Heart left ventricle (tissue), 16 donors: ENCODE results near the gene CD244. TPM values are rescaled to one million over a fixed set of nuclear protein-coding genes. Genes with fewer than 3 reads are reported as not detected.

Experiments
- ATAC-seq, 4 donors: fragments of 200-7000 bp; cut with Tn5 transposase; one replicate each; pipeline ENCODE4 v1.9.1; 2020 to 2022; ENCODE audit warnings: moderate library complexity in 4 of 4, mild to moderate bottlenecking in 3 of 4, moderate number of reproducible peaks in 1 of 4
- DNase-seq, 5 donors: peaks; one replicate each; pipeline ENCODE4 v3.0.0-alpha.2; 2020
- H3K27ac ChIP-seq, 12 donors: fragments of 200-600 bp; sonication (generic) in 4 of 12; one replicate each; pipeline versions ENCODE4 v1.5.0 to v1.8.0; 2016 to 2022; ENCODE audit warnings: mild to moderate bottlenecking in 2 of 12
- H3K27me3 ChIP-seq, 9 donors: fragments of 200-600 bp; sonication (generic) in 2 of 9; one replicate each; pipeline versions ENCODE4 v1.5.1 to v1.8.0; 2016 to 2022; ENCODE audit warnings: mild to moderate bottlenecking in 3 of 9
- H3K36me3 ChIP-seq, 9 donors: fragments of 200-600 bp; sonication (generic) in 2 of 9; one replicate each; pipeline versions ENCODE4 v1.5.0 to v1.8.0; 2018 to 2022; ENCODE audit warnings: mild to moderate bottlenecking in 2 of 9
- H3K4me1 ChIP-seq, 12 donors: fragments of 200-600 bp; sonication (generic) in 4 of 12; one replicate each; pipeline versions ENCODE4 v1.5.0 to v1.8.0; 2016 to 2022; ENCODE audit warnings: mild to moderate bottlenecking in 3 of 12
- H3K4me3 ChIP-seq, 12 donors: fragments of 200-600 bp; sonication (generic) in 4 of 12; one replicate each; pipeline versions ENCODE4 v1.5.0 to v1.8.0; 2017 to 2022; ENCODE audit warnings: mild to moderate bottlenecking in 9 of 12, moderate library complexity in 4 of 12
- H3K9me3 ChIP-seq, 12 donors: fragments of 200-600 bp; sonication (generic) in 4 of 12; one replicate each; pipeline versions ENCODE4 v1.5.0 to v1.8.0; 2016 to 2022; ENCODE audit warnings: mild to moderate bottlenecking in 1 of 12
- POLR2A ChIP-seq, 2 donors: fragments of 450-650 bp; IDR thresholded peaks; one replicate each; pipeline ENCODE4 v1.6.1; 2017; ENCODE audit warnings: antibody characterized with exemption in 2 of 2, mild to moderate bottlenecking in 2 of 2, moderate library complexity in 2 of 2
- WGBS, 4 donors: extraction: QIAGEN DNeasy Blood & Tissue Kit in 2 of 4; methylation state at CpG; one replicate each; pipeline versions ENCODE4 v1.1.5 to v1.1.7; 2013 to 2018; 5-methylcytosine and 5-hydroxymethylcytosine counted together
- intact Hi-C, 10 donors: fragments of 100-400 bp; cut with DNase I; formaldehyde crosslinking; loops; one replicate each; pipeline versions ENCODE4 v1.11.1 to v1.14.2; 2022
- polyA plus RNA-seq, 2 donors: library from polyadenylated mRNA; stranded (reverse); fragments of 200-250 nt; gene quantifications; one replicate each; pipeline ENCODE4 v1.2.3, GENCODE V29; 2013
- total RNA-seq, 9 donors: library from RNA; depleted of rRNA in 2 of 9; stranded (reverse); fragments of >200 nt in 2 of 9; fragmentation: NEBNext Ultra II Directional in 3 of 9; extraction: Animal tissue kit (Norgen Biotek cat#: 25700) in 3 of 9; gene quantifications; one replicate each; pipeline versions ENCODE4 v1.1.0 to v1.2.4, GENCODE V29; 2016 to 2023
- TF ChIP-seq, protein P1 (sequence below), 12 donors: fragments of 200-600 bp; sonication (generic) in 4 of 12; IDR thresholded peaks; one replicate each; pipeline versions ENCODE4 v1.5.0 to v1.8.0; 2018 to 2022; ENCODE audit warnings: antibody characterized with exemption in 12 of 12, mild to moderate bottlenecking in 5 of 12
- donor health status: ischemic (EF 13 %, LVEDD 7.1; RV severe dilation, severe dysfunction).
- donor health status: healthy with polysubstance abuse.
- donor health status: DM: no; HTN: yes; CAD: no.
- donor health status: DM: no; HTN: no; CAD: no.
- donor health status: ischemic (EF 25% LVEDD 6.9; RV normal size, moderate dysfunction).
- donor health status: ischemic (EF 25% LVEDD 5.7; RV mildly dilated, moderate dysfunction).
- donor health status: healthy.
- donor health status: DM: yes; HTN: yes; CAD: no.
- donor health status: ischemic (EF 35%, LVEDD 5.7; RV mildly dilated, moderate dysfunction).
- donor health status: nonischemic (EF 11% LVEDD 7.7; RV severe dilation, severe dysfunction).
- donor health status: DM: yes; HTN: yes; CAD: no.
- donor health status: PGD.
- donor health status: ischemic (EF 29% LVEDD 5.4; RV normal size, mild dysfunction).
- donor health status: nonischemic (EF 23%, LVEDD 6.1; RV moderate dilation, normal function).

CD244 gene
- total and polyA plus RNA-seq, 11 donors: 0.08 to 2.2 (median 0.29) TPM; not detected in 5

DNA sequence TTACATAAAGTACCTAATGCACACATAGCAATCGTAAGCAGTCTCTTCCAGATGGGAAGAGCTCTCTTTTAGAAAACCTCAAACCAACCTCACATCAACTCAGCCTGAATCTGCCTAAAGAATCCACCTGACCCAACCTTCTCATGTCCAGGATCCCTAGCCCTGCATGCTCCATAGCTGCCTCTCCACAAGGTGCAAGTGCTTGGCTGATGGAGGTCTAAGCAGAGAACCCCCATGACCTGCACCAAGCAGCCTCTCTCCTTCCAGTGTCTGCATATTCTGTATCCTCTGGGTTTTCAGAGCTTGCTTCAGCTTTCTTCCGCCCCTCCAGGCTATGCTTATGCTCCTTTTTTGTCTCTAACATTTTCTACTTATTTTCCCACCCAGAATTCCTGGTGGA lies 64.2 kb downstream of the CD244 start:
- ATAC-seq (no peak), DNase-seq (no peak)
- peak overlapping the region in 1 of 12 donors; percentile 49 for H3K4me3 ChIP-seq
- peaks cover 0 to 9% (median 0%) of the 10 kb centered on the region in 12 donors for H3K4me1 ChIP-seq
- H3K27me3 ChIP-seq: no peaks in the 10 kb centered on the region
- 87 to 89% (median 88%) methylated on average over 2 of the region's 2 CpGs for WGBS, 4 donors
- peaks cover 0 to 4% (median 0%) of the 10 kb centered on the region in 12 donors for H3K9me3 ChIP-seq
- no peaks in the 10 kb centered on the region for H3K36me3 ChIP-seq
- H3K27ac ChIP-seq: peak overlapping the region in 1 of 12 donors; percentile 62
- TF ChIP-seq, protein P1, sequence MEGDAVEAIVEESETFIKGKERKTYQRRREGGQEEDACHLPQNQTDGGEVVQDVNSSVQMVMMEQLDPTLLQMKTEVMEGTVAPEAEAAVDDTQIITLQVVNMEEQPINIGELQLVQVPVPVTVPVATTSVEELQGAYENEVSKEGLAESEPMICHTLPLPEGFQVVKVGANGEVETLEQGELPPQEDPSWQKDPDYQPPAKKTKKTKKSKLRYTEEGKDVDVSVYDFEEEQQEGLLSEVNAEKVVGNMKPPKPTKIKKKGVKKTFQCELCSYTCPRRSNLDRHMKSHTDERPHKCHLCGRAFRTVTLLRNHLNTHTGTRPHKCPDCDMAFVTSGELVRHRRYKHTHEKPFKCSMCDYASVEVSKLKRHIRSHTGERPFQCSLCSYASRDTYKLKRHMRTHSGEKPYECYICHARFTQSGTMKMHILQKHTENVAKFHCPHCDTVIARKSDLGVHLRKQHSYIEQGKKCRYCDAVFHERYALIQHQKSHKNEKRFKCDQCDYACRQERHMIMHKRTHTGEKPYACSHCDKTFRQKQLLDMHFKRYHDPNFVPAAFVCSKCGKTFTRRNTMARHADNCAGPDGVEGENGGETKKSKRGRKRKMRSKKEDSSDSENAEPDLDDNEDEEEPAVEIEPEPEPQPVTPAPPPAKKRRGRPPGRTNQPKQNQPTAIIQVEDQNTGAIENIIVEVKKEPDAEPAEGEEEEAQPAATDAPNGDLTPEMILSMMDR (IDR thresholded peaks at IDR 0.05): no peak
- TF ChIP-seq POLR2A (IDR thresholded peaks at IDR 0.05): no peak
- intact Hi-C loops: no loop called here

DNA sequence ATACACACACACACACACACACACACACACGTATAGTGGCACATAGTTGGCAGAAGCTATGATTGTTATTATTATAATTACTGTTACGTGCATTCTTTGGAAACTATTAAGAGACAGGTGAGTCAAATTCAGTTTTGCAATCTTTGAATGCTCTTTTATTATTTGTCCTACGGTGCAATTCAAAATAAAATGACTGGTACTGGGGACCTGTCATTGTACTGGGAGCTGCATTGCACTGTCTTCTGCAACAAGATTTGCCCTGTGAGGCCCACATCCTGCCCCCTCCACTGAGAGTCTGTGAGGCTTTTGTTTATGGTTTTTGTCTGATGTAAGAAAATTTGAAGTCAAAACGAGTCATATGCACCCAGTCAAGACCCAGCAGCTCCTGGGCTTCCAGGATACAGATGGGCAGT lies 64.8 kb downstream of the CD244 start:
- Histone ChIP-seq H3K27ac (peak overlapping the region in 1 of 12 donors; percentile 62), H3K36me3 (no peaks in the 10 kb centered on the region), H3K4me1 (peaks cover 0 to 9% (median 0%) of the 10 kb centered on the region in 12 donors), H3K27me3 (no peaks in the 10 kb centered on the region), H3K9me3 (peaks cover 0 to 4% (median 0%) of the 10 kb centered on the region in 12 donors), H3K4me3 (peak overlapping the region in 1 of 12 donors; percentile 49)
- DNase-seq (no peak), ATAC-seq (no peak)
- WGBS, 4 donors: 37 to 48% (median 45%) methylated on average over 4 of the region's 4 CpGs
- TF ChIP-seq, protein P1 (IDR thresholded peaks at IDR 0.05): no peak
- intact Hi-C loops: no loop called here

GRCh38 chr1:160797271-160797709 lies 65.4 kb downstream of the CD244 start:
- no peak for DNase-seq
- no peak for ATAC-seq
- Histone ChIP-seq H3K27me3 (no peaks in the 10 kb centered on the region), H3K36me3 (no peaks in the 10 kb centered on the region), H3K4me1 (peaks cover 0 to 9% (median 0%) of the 10 kb centered on the region in 12 donors), H3K4me3 (peak overlapping the region in 1 of 12 donors; percentile 49), H3K9me3 (peaks cover 0 to 4% (median 0%) of the 10 kb centered on the region in 12 donors), H3K27ac (peak overlapping the region in 1 of 12 donors; percentile 60)
- intact Hi-C loops: no loop called here
- 67 to 80% (median 74%) methylated on average over 3 of the region's 3 CpGs for WGBS, 4 donors
- TF ChIP-seq, protein P1 (IDR thresholded peaks at IDR 0.05): no peak
- TF ChIP-seq POLR2A (IDR thresholded peaks at IDR 0.05): no peak

DNA sequence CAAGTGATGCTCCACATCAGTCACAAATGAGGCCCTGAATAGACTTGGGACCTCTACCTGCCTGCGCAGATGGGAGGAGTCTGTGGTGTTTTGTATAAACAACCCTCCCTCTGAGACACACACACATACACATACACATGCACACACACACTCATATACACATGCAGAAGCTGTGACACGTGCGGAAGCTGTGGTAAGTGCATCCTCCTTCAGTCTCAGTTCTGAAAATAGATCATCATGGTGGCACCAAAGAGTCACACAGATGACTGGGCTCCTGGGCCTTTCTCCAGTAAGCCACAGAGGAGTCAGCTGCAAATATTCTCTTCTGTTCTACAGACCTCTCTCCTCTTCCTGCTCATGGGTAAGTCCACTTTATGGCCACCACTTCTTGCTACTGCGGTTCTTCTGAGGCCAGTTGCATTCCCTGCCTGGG lies 66.7 kb downstream of the CD244 start, which contains the start of gene LY9:
Gene LY9 (plus strand): TSS at position 224 of the 433 bp plus-strand sequence. CDS start 14 bp downstream, at position 238.
- Histone ChIP-seq H3K36me3 (no peaks in the 10 kb centered on the region), H3K4me1 (peaks cover 0 to 8% (median 0%) of the 10 kb centered on the region in 12 donors), H3K4me3 (peak within 1 kb of the TSS in 2 of 12 donors; percentile 26 to 49), H3K27ac (peak within 1 kb of the TSS in 1 of 12 donors; percentile 60), H3K9me3 (peaks cover 0 to 4% (median 0%) of the 10 kb centered on the region in 12 donors), H3K27me3 (no peaks in the 10 kb centered on the region)
- ATAC-seq (peak in 2 of 4 donors; percentile 22 to 33), DNase-seq (no peak)
- 81 to 91% (median 87%) methylated on average over 4 of the region's 4 CpGs for WGBS, 4 donors
- TF ChIP-seq, protein P1 (IDR thresholded peaks at IDR 0.05): no peak
- no peak for TF ChIP-seq POLR2A (IDR thresholded peaks at IDR 0.05)
- intact Hi-C loops: no loop called here
